ENCODE measurements around the gene ZDHHC3. TPM values are rescaled to one million over a fixed set of nuclear protein-coding genes. Genes with fewer than 3 reads are reported as not detected.

ZDHHC3 gene
- total and polyA plus RNA-seq, 4 donors: 15.4 to 43.0 (median 24.4) TPM

- Histone ChIP-seq H3K27ac (ENCODE audit: low read depth in 1 of 2, low read length in 2 of 2) (no peak overlapping the region), H3K9ac (ENCODE audit: low read depth in 1 of 2, low read length in 2 of 2) (no peak overlapping the region), H3K27me3 (ENCODE audit: control insufficient read depth in 4 of 4, insufficient read depth in 4 of 4, low read length in 3 of 4) (peaks cover 0 to 2% (median 0%) of the 10 kb centered on the region in 4 donors), H3K4me1 (ENCODE audit: control insufficient read depth in 4 of 4, insufficient read depth in 4 of 4, low read length in 3 of 4) (no peaks in the 10 kb centered on the region), H3K36me3 (ENCODE audit: control insufficient read depth in 4 of 4, insufficient read depth in 3 of 4, low read depth in 1 of 4, low read length in 3 of 4) (no peaks in the 10 kb centered on the region), H3K9me3 (ENCODE audit: control insufficient read depth in 4 of 4, low read length in 3 of 4) (peaks cover 0 to 10% (median 3%) of the 10 kb centered on the region in 4 donors), H3K4me3 (ENCODE audit: low read depth in 1 of 3, low read length in 3 of 3) (no peak overlapping the region)
- 92% methylated on average over 3 of the region's 3 CpGs for WGBS
- DNase-seq (ENCODE audit: low spot score): no peak
- no peak for TF ChIP-seq TAF1 (conservative IDR thresholded peaks at IDR 0.05)
- no peak for TF ChIP-seq MAX (IDR thresholded peaks at IDR 0.05)
- no peak for TF ChIP-seq GABPA (IDR thresholded peaks at IDR 0.05 in 1 of 2, conservative IDR thresholded peaks at IDR 0.05 in 1 of 2)
- TF ChIP-seq ZBTB33 (IDR thresholded peaks at IDR 0.05): no peak
Observed at GRCh38 chr3:44910693-44911092, 65.3 kb downstream of the ZDHHC3 start.

- TF ChIP-seq HNF4A (conservative IDR thresholded peaks at IDR 0.05): no peak
- H3K9me3 ChIP-seq (ENCODE audit: control insufficient read depth in 4 of 4, low read length in 3 of 4): peaks cover 0 to 10% (median 3%) of the 10 kb centered on the region in 4 donors
- H3K27me3 ChIP-seq (ENCODE audit: control insufficient read depth in 4 of 4, insufficient read depth in 4 of 4, low read length in 3 of 4): peaks cover 0 to 2% (median 0%) of the 10 kb centered on the region in 4 donors
- H3K9ac ChIP-seq (ENCODE audit: low read depth in 1 of 2, low read length in 2 of 2): no peak overlapping the region
- DNase-seq (ENCODE audit: low spot score): no peak
- 46% methylated on average over 2 of the region's 2 CpGs for WGBS
- H3K4me1 ChIP-seq (ENCODE audit: control insufficient read depth in 4 of 4, insufficient read depth in 4 of 4, low read length in 3 of 4): no peaks in the 10 kb centered on the region
- H3K36me3 ChIP-seq (ENCODE audit: control insufficient read depth in 4 of 4, insufficient read depth in 3 of 4, low read depth in 1 of 4, low read length in 3 of 4): no peaks in the 10 kb centered on the region
- H3K27ac ChIP-seq (ENCODE audit: low read depth in 1 of 2, low read length in 2 of 2): no peak overlapping the region
- no peak overlapping the region for H3K4me3 ChIP-seq (ENCODE audit: low read depth in 1 of 3, low read length in 3 of 3)
Observed at GRCh38 chr3:44909063-44909462, 66.9 kb downstream of the ZDHHC3 start.

GRCh38 chr3:44907612-44908011, 68.4 kb downstream of the ZDHHC3 start:
- H3K27ac ChIP-seq (ENCODE audit: low read depth in 1 of 2, low read length in 2 of 2): no peak overlapping the region
- no peaks in the 10 kb centered on the region for H3K4me1 ChIP-seq (ENCODE audit: control insufficient read depth in 4 of 4, insufficient read depth in 4 of 4, low read length in 3 of 4)
- no peak for DNase-seq (ENCODE audit: low spot score)
- H3K9ac ChIP-seq (ENCODE audit: low read depth in 1 of 2, low read length in 2 of 2): no peak overlapping the region
- no peak overlapping the region for H3K4me3 ChIP-seq (ENCODE audit: low read depth in 1 of 3, low read length in 3 of 3)
- WGBS: 80% methylated on average over 4 of the region's 4 CpGs
- peaks cover 0 to 10% (median 3%) of the 10 kb centered on the region in 4 donors for H3K9me3 ChIP-seq (ENCODE audit: control insufficient read depth in 4 of 4, low read length in 3 of 4)
- peaks cover 0 to 2% (median 0%) of the 10 kb centered on the region in 4 donors for H3K27me3 ChIP-seq (ENCODE audit: control insufficient read depth in 4 of 4, insufficient read depth in 4 of 4, low read length in 3 of 4)
- no peak for TF ChIP-seq REST (IDR thresholded peaks at IDR 0.05)
- TF ChIP-seq MAX (IDR thresholded peaks at IDR 0.05): no peak
- no peak for TF ChIP-seq ATF3 (IDR thresholded peaks at IDR 0.05)
- H3K36me3 ChIP-seq (ENCODE audit: control insufficient read depth in 4 of 4, insufficient read depth in 3 of 4, low read depth in 1 of 4, low read length in 3 of 4): no peaks in the 10 kb centered on the region

Data from liver (tissue), 9 donors.